Lung (tissue), 16 donors: ENCODE results near the gene GLMN. TPM values are rescaled to one million over a fixed set of nuclear protein-coding genes. Genes with fewer than 3 reads are reported as not detected.

Experiments
- ATAC-seq: fragments of 200-7000 bp; cut with Tn5 transposase; one replicate; pipeline ENCODE4 v1.9.1; 2020; ENCODE audit warnings: moderate number of reproducible peaks; ENCODE audit not compliant: insufficient read depth, low FRiP score
- DNase-seq, 3 donors: peaks; one replicate each; pipeline ENCODE4 v3.0.0-alpha.2; 2013 to 2017
- H3K27ac ChIP-seq, 2 donors: one replicate each; pipeline ENCODE4 v1.5.1; 2013; ENCODE audit warnings: mild to moderate bottlenecking in 2 of 2, moderate library complexity in 2 of 2, control low read depth in 1 of 2, inconsistent platforms in 1 of 2, low read depth in 1 of 2, low read length in 1 of 2
- H3K27me3 ChIP-seq, 3 donors: one replicate each; pipeline ENCODE4 v1.5.1; 2013; ENCODE audit warnings: low read length in 2 of 3; ENCODE audit not compliant: control insufficient read depth in 3 of 3, insufficient read depth in 3 of 3
- H3K36me3 ChIP-seq, 4 donors: one replicate each; pipeline ENCODE4 v1.5.1; 2013; ENCODE audit warnings: low read length in 4 of 4, mild to moderate bottlenecking in 1 of 4, moderate library complexity in 1 of 4; ENCODE audit not compliant: control insufficient read depth in 4 of 4, insufficient read depth in 4 of 4
- H3K4me1 ChIP-seq, 5 donors: one replicate each; pipeline ENCODE4 v1.5.1; 2013; ENCODE audit warnings: low read length in 5 of 5, mild to moderate bottlenecking in 2 of 5, moderate library complexity in 1 of 5; ENCODE audit not compliant: control insufficient read depth in 5 of 5, insufficient read depth in 5 of 5
- H3K4me3 ChIP-seq: one replicate; pipeline ENCODE4 v1.5.1; 2013; ENCODE audit warnings: mild to moderate bottlenecking, control low read depth, moderate library complexity
- H3K9ac ChIP-seq, 2 donors: one replicate each; pipeline ENCODE4 v1.5.1; 2013; ENCODE audit warnings: low read length in 2 of 2, control low read depth in 1 of 2; ENCODE audit not compliant: insufficient read depth in 1 of 2
- H3K9me3 ChIP-seq, 4 donors: one replicate each; pipeline ENCODE4 v1.5.1; 2013; ENCODE audit warnings: low read length in 3 of 4, mild to moderate bottlenecking in 1 of 4, moderate library complexity in 1 of 4; ENCODE audit not compliant: control insufficient read depth in 4 of 4, insufficient read depth in 3 of 4
- CTCF ChIP-seq: IDR thresholded peaks from 2 replicates; pipeline ENCODE4 v1.5.1; 2012; ENCODE audit warnings: mild to moderate bottlenecking; ENCODE audit errors: control extremely low read depth, extremely low read depth
- WGBS, 2 donors: extraction: QIAGEN DNeasy Blood & Tissue Kit; methylation state at CpG; one replicate each; pipeline ENCODE4 v1.1.7; 2013; 5-methylcytosine and 5-hydroxymethylcytosine counted together
- long read RNA-seq, 5 donors: transcript quantifications; one replicate each; lab custom pipeline, GENCODE V29; 2026
- polyA plus RNA-seq, 2 donors: library from polyadenylated mRNA; stranded (reverse); fragments of 200-250 nt; gene quantifications; one replicate each; pipeline ENCODE4 v1.2.1, GENCODE V29; 2013
- total RNA-seq, 2 donors: library from RNA; depleted of rRNA in 1 of 2; stranded (reverse); fragments of >200 nt in 1 of 2; gene quantifications; one replicate each; pipeline ENCODE4 v1.2.1, GENCODE V29; 2014 to 2021
- donor health status: control.
- donor health status: control.
- donor health status: Bipolar disorder and iron deficiency.
- donor health status: healthy.
- donor health status: DM: yes; HTN: yes; CAD: no.

The GLMN gene, protein sequence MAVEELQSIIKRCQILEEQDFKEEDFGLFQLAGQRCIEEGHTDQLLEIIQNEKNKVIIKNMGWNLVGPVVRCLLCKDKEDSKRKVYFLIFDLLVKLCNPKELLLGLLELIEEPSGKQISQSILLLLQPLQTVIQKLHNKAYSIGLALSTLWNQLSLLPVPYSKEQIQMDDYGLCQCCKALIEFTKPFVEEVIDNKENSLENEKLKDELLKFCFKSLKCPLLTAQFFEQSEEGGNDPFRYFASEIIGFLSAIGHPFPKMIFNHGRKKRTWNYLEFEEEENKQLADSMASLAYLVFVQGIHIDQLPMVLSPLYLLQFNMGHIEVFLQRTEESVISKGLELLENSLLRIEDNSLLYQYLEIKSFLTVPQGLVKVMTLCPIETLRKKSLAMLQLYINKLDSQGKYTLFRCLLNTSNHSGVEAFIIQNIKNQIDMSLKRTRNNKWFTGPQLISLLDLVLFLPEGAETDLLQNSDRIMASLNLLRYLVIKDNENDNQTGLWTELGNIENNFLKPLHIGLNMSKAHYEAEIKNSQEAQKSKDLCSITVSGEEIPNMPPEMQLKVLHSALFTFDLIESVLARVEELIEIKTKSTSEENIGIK
- total RNA-seq (10 to 100 TPM in 1 of 2 donors, 1 to 10 TPM in 1; 5.6 to 13.4 TPM), polyA plus RNA-seq (10 to 100 TPM in 1 of 2 donors, 1 to 10 TPM in 1; 3.9 to 20.6 TPM)
- long read RNA-seq, donor 1, partial matches to known transcripts, result 5 of 12 reads
- long read RNA-seq, donor 1, other reads (novel, unspliced or antisense), result 0 of 12 reads
- long read RNA-seq, donor 2, result 0 reads
- long read RNA-seq, donor 3, partial matches to known transcripts, result 0 of 5 reads
- long read RNA-seq, donor 3, other reads (novel, unspliced or antisense), result 0 of 5 reads
- long read RNA-seq, donor 4, result 0 reads
- long read RNA-seq, donor 5, partial matches to known transcripts, result 0 of 4 reads
- long read RNA-seq, donor 5, other reads (novel, unspliced or antisense), result 0 of 4 reads

DNA sequence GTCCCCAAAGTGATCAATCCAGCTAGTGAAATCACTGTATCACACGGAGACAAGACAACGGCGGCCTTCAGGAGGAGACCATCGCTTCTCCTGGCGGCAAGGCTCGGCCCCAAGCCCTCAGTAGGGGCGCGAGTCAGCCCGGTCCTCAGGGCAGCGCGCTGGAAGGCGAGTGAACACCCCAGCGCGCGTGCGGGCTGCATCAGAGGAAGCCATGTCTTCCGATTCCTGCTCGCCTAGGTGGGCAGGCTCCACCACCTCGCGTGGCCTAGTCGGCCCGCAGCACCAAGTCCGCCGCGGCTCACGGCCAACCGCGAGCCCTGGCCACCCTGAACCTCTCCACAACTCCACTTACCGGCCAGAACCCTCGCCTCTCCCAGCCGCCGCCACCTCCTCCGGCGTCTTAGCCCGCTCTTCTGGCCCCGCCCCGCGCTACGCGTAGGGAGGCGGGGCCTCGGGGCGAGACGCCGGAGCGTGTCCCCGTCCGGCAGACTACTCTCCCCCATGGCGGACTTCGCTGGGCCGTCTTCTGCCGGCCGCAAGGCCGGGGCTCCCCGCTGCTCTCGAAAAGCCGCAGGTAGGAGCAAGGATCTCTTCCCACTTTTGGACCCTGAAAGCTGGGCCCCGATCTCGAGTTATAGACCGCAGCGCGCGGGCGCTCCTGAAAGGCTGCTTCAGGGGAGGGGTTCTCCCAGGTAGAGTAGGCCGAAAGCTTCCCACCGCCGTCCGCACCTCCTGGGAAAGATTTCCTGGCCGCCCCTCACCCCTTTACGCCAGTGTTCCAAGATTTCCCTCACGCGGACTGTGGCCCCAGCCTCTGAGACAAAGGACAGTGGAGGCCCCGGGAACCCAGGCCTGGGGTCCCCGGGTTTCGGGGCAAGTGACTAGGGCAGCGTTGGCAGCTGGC lies at the start of gene GLMN, which contains the start of gene RPAP2:
Gene GLMN (minus strand): TSS at position 415 of the 904 bp plus-strand sequence. CDS start 988 bp downstream, outside the sequence.
Gene RPAP2 (plus strand): TSS at position 487 of the 904 bp plus-strand sequence. CDS start 15 bp downstream, at position 502.
- H3K4me3 ChIP-seq, result peak within 1 kb of the TSS; percentile 98
- H3K27me3 ChIP-seq, result no peaks in the 10 kb centered on the region
- 0% methylated on average over 70 to 76 of the region's 76 CpGs for WGBS, 2 donors
- H3K36me3 ChIP-seq, result peaks cover 0 to 14% (median 5%) of the 10 kb centered on the region in 4 donors
- H3K9me3 ChIP-seq, result no peaks in the 10 kb centered on the region
- peak; percentile 85 to 93 (median 90) for DNase-seq
- peak; percentile 100 for ATAC-seq
- peak within 1 kb of the TSS; percentile 95 to 96 for H3K9ac ChIP-seq
- no peak for TF ChIP-seq CTCF
- H3K27ac ChIP-seq, result peak within 1 kb of the TSS; percentile 99 to 100
- peaks cover 0 to 20% (median 8%) of the 10 kb centered on the region in 5 donors for H3K4me1 ChIP-seq

DNA sequence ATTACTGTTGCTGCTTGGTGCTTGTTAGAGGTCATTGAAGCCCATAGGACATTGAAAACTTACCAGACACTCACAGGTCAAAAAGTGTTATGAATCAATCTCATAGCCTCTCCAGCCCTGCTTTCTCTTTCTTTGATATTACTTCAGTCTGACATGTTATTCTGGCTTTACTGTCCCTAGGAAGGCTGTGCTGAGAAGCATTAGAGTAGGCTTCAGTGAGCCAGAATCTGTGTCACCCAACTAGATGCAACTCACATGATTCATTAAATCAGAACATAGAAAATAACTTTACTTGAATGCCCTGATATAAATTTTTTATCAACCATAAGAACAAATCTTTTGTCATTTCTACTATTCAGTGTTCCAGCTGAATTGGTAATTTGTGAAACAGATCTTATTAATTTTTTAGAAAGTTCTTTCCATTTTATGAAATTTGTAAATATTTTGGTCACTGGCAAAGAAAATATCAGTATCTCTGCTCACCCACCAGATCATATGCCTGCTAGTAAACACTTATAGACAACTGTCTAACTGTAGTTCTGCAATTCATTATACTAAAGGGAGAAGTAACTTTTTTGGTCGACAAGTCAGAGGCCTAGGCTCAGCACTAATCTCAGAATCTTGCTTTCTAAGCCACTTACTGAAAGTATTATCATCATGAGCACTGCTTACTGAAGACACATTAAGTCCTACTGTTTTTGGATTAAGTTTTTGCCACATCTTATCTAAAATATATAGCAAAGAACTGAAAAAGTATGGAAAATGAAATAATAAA lies 48.3 kb upstream of the GLMN start:
- Histone ChIP-seq H3K4me1 (no peaks in the 10 kb centered on the region), H3K27me3 (no peaks in the 10 kb centered on the region), H3K9ac (no peak overlapping the region), H3K9me3 (no peaks in the 10 kb centered on the region), H3K36me3 (peaks cover 12 to 33% (median 20%) of the 10 kb centered on the region in 4 donors), H3K27ac (no peak overlapping the region), H3K4me3 (no peak overlapping the region)
- ATAC-seq, result no peak
- no peak for DNase-seq
- no peak for TF ChIP-seq CTCF
- 50 to 82% methylated on average over 1 of the region's 1 CpG for WGBS, 2 donors

- no peak overlapping the region for H3K27ac ChIP-seq
- no peaks in the 10 kb centered on the region for H3K4me1 ChIP-seq
- peaks cover 4 to 12% (median 10%) of the 10 kb centered on the region in 4 donors for H3K36me3 ChIP-seq
- no peak for ATAC-seq
- TF ChIP-seq CTCF, result no peak
- H3K27me3 ChIP-seq, result no peaks in the 10 kb centered on the region
- WGBS, 2 donors, result 82 to 87% methylated on average over 3 of the region's 3 CpGs
- H3K9ac ChIP-seq, result no peak overlapping the region
- no peaks in the 10 kb centered on the region for H3K9me3 ChIP-seq
- no peak for DNase-seq
- no peak overlapping the region for H3K4me3 ChIP-seq
Observed at GRCh38 chr1:92343061-92343460, 44.3 kb upstream of the GLMN start.
